ENCODE results near the gene PGK2. TPM values are rescaled to one million over a fixed set of nuclear protein-coding genes. Genes with fewer than 3 reads are reported as not detected.

The PGK2 gene
- total RNA-seq, 1 experiment from 2014 or later: not detected

- H3K9ac ChIP-seq (ENCODE audit: extremely low read depth, insufficient read length, low read length): no peak overlapping the region
- H3T11ph ChIP-seq (ENCODE audit: low read length): no peak overlapping the region
- H3K4me2 ChIP-seq (ENCODE audit: insufficient read depth, insufficient read length, low read length): no peak overlapping the region
- TF ChIP-seq, protein P1, sequence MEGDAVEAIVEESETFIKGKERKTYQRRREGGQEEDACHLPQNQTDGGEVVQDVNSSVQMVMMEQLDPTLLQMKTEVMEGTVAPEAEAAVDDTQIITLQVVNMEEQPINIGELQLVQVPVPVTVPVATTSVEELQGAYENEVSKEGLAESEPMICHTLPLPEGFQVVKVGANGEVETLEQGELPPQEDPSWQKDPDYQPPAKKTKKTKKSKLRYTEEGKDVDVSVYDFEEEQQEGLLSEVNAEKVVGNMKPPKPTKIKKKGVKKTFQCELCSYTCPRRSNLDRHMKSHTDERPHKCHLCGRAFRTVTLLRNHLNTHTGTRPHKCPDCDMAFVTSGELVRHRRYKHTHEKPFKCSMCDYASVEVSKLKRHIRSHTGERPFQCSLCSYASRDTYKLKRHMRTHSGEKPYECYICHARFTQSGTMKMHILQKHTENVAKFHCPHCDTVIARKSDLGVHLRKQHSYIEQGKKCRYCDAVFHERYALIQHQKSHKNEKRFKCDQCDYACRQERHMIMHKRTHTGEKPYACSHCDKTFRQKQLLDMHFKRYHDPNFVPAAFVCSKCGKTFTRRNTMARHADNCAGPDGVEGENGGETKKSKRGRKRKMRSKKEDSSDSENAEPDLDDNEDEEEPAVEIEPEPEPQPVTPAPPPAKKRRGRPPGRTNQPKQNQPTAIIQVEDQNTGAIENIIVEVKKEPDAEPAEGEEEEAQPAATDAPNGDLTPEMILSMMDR (conservative IDR thresholded peaks at IDR 0.05): no peak
- no peak overlapping the region for H4K91ac ChIP-seq (ENCODE audit: insufficient read length, low read depth, low read length)
- H4K8ac ChIP-seq (replicated peaks; ENCODE audit: insufficient read length, low read depth, low read length): no peak overlapping the region
- no peak overlapping the region for H2AFZ ChIP-seq (ENCODE audit: low read length)
- Mint-ChIP-seq H3K9me3 (peaks cover 4% of the 10 kb centered on the region in 2 experiments; a peak in 3 of 5 replicates), H3K27me3 (ENCODE audit: low read depth) (no peaks in the 10 kb centered on the region), H3K36me3 (ENCODE audit: insufficient read depth in 1 of 3, low read depth in 3 of 3) (no peaks in the 10 kb centered on the region), H3K4me3 (no peak overlapping the region), H3K4me1 (no peaks in the 10 kb centered on the region), H3K27ac (no peak overlapping the region)
- no CpG with 5 or more reads among the region's 2 CpGs for WGBS (ENCODE audit: extremely low coverage, insufficient read length, low lambda C conversion rate)
- no peak overlapping the region for H2BK5ac ChIP-seq (ENCODE audit: insufficient read length, low read length)
- H3K4me1 ChIP-seq (ENCODE audit: insufficient read depth, low read length): no peaks in the 10 kb centered on the region
- H2BK120ac ChIP-seq (ENCODE audit: low read depth, low read length, poor library complexity, severe bottlenecking): no peak overlapping the region
- no peak overlapping the region for H3K14ac ChIP-seq (ENCODE audit: insufficient read depth, low read length)
- no peak overlapping the region for H3K23ac ChIP-seq (ENCODE audit: insufficient read length, low read depth, low read length)
- no peaks in the 10 kb centered on the region for H3K27me3 ChIP-seq (ENCODE audit: insufficient read depth, low read length)
- no peaks in the 10 kb centered on the region for H3K23me2 ChIP-seq (ENCODE audit: insufficient read length, low read depth, low read length, poor library complexity, severe bottlenecking)
- no peaks in the 10 kb centered on the region for H3K79me1 ChIP-seq (ENCODE audit: insufficient read depth, low read depth, low read length, poor library complexity, severe bottlenecking)
- H4K5ac ChIP-seq (ENCODE audit: insufficient read length, low read depth, low read length): no peak overlapping the region
- H3K9me3 ChIP-seq (ENCODE audit: control insufficient read depth, low read depth, low read length): no peaks in the 10 kb centered on the region
- H3K79me2 ChIP-seq (ENCODE audit: insufficient read depth, low read length): no peaks in the 10 kb centered on the region
- no peak for DNase-seq
- H3K4ac ChIP-seq (ENCODE audit: low read depth, low read length): no peak overlapping the region
- H2AK5ac ChIP-seq (ENCODE audit: insufficient read length, low read length): no peak overlapping the region
- no peak overlapping the region for H3K18ac ChIP-seq (ENCODE audit: insufficient read length, low read depth, low read length)
- no peak overlapping the region for H2BK12ac ChIP-seq (ENCODE audit: insufficient read length, low read depth, low read length)
- H3K27ac ChIP-seq (ENCODE audit: insufficient read length, low read depth, low read length): no peak overlapping the region
- no peaks in the 10 kb centered on the region for H4K20me1 ChIP-seq (ENCODE audit: control insufficient read depth, insufficient read depth, insufficient read length)
- no peak overlapping the region for H2BK20ac ChIP-seq (ENCODE audit: low read depth, low read length, poor library complexity, severe bottlenecking)
- no peak overlapping the region for H2BK15ac ChIP-seq (ENCODE audit: low read depth, low read length)
- H3K56ac ChIP-seq (ENCODE audit: insufficient read length, low read depth, low read length): no peak overlapping the region
Observed at GRCh38 chr6:49815166-49815565, 28.1 kb upstream of the PGK2 start.
